ENCODE measurements around the gene SPI1. TPM values are rescaled to one million over a fixed set of nuclear protein-coding genes. Genes with fewer than 3 reads are reported as not detected.

The SPI1 gene
- total RNA-seq, 1 experiment from 2014 or later: not detected

- DNase-seq (ENCODE audit: low read depth): no peak
Measured at GRCh38 chr11:47388697-47389576, 10.6 kb upstream of the SPI1 start.

GRCh38 chr11:47387944-47388696 lies 9.8 kb upstream of the SPI1 start:
- no peak for DNase-seq (ENCODE audit: low read depth)

- DNase-seq (ENCODE audit: low read depth): no peak
Measured at GRCh38 chr11:47384498-47384897, 6.2 kb upstream of the SPI1 start.

- no peak for DNase-seq (ENCODE audit: low read depth)
Measured at GRCh38 chr11:47383071-47383470, 4.7 kb upstream of the SPI1 start.

- no peak for DNase-seq (ENCODE audit: low read depth)
Measured at GRCh38 chr11:47380078-47380477, 1.7 kb upstream of the SPI1 start.

- DNase-seq (ENCODE audit: low read depth): no peak
Measured at GRCh38 chr11:47379317-47379716, 970 bp upstream of the SPI1 start.

- no peak for DNase-seq (ENCODE audit: low read depth)
Measured at GRCh38 chr11:47378836-47379170, 456 bp upstream of the SPI1 start.

GRCh38 chr11:47377571-47378009 lies 757 bp downstream of the SPI1 start:
- no peak for DNase-seq (ENCODE audit: low read depth)

- DNase-seq (ENCODE audit: low read depth): no peak
Measured at GRCh38 chr11:47376525-47377371, 1.6 kb downstream of the SPI1 start.

GRCh38 chr11:47376107-47376524 lies 2.2 kb downstream of the SPI1 start:
- no peak for DNase-seq (ENCODE audit: low read depth)

- no peak for DNase-seq (ENCODE audit: low read depth)
Measured at GRCh38 chr11:47375546-47376085, 2.7 kb downstream of the SPI1 start.

GRCh38 chr11:47375020-47375419 lies 3.3 kb downstream of the SPI1 start:
- no peak for DNase-seq (ENCODE audit: low read depth)

GRCh38 chr11:47374720-47375019 lies 3.7 kb downstream of the SPI1 start:
- DNase-seq (ENCODE audit: low read depth): no peak

GRCh38 chr11:47373876-47374719 lies 4.2 kb downstream of the SPI1 start:
- peak; percentile 72 for DNase-seq (ENCODE audit: low read depth)

GRCh38 chr11:47372422-47372821 lies 5.9 kb downstream of the SPI1 start:
- DNase-seq (ENCODE audit: low read depth): no peak

- DNase-seq (ENCODE audit: low read depth): no peak
Measured at GRCh38 chr11:47369676-47370075, 8.7 kb downstream of the SPI1 start.

- no peak for DNase-seq (ENCODE audit: low read depth)
Measured at GRCh38 chr11:47366020-47366490, 12.3 kb downstream of the SPI1 start.

GRCh38 chr11:47361419-47361818 lies 16.9 kb downstream of the SPI1 start:
- DNase-seq (ENCODE audit: low read depth): no peak

GRCh38 chr11:47360341-47360740 lies 18.0 kb downstream of the SPI1 start:
- no peak for DNase-seq (ENCODE audit: low read depth)

- DNase-seq (ENCODE audit: low read depth): no peak
Measured at GRCh38 chr11:47359586-47359985, 18.8 kb downstream of the SPI1 start.

GRCh38 chr11:47359162-47359561 lies 19.2 kb downstream of the SPI1 start:
- no peak for DNase-seq (ENCODE audit: low read depth)
